CD4-positive, alpha-beta T cell treated with Interleukin-2 at 100 ng/mL for 4 hours (primary cell): ENCODE measurements around the gene ACSL6.

Experiments used
- DNase-seq: peaks from one replicate; pipeline ENCODE4 v3.0.0-alpha.2; 2020; ENCODE audit warnings: low spot score

The ACSL6 gene

DNA sequence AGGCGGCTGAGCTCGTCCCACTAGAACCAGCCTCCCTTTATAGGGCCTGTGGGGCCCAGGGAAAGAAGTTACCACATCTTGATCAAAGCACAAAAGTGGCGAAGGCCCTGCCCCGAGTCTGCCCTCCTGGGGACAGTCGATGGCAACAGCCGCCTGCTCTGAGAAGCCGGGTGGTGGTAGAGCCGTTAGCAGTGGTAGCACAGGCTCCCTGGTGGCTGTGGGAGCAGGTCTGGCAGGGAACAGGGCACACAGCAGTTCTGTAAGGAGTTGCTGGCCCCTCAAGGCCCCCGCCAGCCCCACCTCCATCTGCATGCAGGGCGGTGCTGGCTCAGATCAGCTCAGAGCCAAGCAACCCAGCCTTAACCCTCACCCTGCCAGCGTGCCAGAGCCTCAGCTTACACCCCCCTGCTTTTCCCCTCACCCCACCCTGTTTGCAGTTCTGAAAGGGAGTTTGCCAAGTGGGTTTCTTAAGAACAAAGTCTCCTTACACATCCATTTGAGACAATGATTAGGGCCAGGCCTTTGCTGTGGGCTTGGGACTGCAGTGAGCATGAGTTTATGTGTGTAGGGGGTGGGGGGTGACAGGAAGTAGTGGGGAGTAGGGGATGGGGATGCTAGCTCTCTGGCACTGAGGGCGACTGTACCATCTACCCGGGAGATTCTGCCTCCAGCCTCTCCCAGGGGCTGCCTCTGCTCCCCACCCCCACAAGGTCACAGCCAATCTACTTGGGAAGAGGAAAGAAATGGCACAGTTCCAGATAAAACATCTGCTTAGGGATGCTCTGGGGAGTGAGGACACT is 11.8 kb downstream of the ACSL6 start:
- no peak for DNase-seq

DNA sequence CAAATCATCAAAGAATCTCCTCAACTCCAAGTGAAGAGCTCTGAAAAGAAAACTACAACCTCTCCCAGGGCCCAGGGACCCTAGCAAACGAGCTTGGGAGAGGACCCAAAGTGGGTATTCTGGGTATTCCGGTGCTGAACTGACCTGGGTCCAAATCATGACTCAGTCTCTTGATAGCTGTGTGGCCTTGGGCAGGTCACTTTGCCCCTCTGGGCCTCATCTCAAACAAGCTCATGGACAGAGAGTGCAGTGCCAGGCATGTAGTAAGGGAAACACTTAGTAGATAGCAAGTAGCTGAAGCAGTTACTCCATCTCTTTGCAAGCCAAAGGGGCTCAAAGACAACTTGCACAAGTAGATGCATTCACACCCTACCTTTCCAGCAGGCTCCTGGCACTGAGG is 12.4 kb downstream of the ACSL6 start:
- no peak for DNase-seq

DNA sequence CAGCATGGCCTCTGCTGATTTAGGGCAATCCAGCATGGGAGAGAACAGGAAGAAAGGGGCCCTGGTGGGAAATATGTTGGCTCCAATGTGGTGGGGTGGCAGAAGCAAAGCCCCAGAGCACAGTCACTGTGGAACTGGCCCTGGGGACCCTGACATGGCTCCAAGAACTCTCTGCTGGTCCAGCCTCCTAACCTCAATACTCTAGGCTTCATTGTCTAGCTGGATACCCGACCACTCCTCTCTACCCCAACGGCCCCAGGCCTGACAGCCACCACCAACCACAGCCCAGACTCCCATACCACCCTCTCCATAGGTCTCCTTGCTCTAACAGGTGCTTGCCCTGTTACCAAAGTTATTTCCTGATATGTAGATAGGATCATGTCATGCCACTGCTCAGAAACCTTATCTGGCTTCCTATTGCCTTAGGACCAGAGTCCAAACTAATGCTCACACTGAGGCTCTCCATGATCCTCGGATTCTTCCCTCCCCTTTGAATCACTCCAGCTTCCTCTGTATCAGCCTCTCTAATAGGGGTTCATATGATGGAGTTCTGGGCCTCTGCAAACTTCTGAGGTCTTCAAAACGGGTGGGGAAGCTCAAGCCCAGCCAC is 12.9 kb downstream of the ACSL6 start:
- no peak for DNase-seq

DNA sequence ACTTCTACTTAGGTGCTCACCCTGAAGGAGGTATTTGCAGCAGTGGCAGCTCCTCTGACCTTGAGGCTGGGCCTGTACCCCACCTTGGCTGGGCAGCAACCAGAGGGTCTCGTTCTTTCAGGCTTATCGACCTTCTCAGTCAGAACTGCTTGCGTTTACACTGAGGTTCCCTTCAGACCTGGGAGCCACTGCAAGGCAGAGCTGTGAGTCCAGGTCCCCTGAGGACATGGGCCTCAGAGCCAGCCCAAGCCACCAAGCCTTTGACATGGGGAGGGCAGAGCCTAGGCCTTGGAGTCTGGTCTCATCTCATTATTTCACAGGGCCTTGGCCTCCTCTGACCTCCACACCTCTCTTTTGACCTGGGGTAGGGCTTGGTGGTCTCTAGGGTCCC is 13.7 kb downstream of the ACSL6 start:
- DNase-seq, result no peak

DNA sequence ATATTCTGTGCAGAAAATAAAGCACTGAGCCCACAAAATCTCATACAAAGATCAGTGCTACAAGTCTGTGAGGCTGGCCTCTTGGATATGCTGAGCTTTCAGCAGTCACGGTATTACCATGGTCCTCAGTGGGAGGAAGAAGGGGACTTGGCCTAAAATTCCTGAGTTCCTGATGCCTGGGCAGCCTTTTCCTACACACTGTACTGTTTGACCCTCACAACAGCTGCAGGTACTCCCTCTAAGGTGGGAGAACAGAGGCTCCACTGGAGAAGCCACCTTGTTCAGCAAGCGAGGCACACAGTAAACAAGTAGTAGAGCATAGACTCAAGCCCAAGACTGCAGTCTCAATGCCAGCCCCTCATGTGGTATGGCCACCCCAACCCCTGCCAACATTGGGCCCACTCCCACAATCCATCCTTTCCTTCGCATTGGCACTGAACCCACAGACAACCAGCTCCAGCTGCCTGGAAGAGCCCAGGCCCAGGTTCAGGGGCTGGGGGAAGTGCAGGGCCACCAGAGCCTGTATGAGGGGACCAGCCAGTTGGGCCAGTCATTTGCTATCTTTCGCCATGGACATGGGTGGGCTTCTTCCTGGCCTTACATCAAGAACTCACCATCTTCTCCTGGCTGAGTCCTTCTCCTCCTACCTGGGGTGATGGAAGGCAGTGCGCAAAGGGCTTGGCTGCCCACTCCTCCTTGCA is 14.3 kb downstream of the ACSL6 start:
- no peak for DNase-seq

DNA sequence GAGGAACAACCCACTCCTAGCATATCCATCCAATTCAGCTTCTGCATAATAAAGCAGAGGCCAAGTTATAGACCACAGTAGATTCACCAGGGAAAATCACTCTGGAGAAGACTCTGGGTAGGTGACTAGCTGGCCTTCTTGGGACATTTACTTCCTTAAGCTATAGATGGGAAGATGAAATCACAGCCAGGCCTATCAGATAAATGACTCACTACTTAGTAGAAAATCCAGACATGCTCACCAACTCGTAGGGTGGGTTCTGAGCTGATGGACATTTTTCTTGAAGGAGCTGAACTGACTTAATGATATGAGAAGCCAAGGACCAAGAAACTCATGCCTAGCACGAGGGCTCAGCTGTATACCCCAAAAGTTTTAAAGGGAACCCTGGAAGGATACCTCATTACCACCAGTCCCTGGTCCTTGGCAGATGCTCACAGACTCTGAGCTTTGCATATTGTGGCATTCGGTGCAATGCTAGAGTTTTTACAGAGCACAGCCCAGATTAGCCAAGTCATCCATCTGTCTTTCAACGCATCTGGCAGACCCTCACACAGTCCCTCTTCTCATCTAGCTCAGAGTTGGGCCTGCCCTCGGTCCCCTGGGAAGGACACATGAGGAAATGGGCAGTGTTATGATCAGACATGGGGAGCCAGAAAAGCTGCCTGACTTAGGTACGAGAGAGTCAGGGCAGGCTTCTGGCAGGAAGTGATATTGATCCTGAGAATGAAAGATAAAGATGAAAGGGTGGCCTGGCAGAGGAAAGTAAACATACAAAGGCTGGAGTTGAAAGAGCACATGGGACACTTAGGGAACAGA is 15.0 kb downstream of the ACSL6 start:
- no peak for DNase-seq

DNA sequence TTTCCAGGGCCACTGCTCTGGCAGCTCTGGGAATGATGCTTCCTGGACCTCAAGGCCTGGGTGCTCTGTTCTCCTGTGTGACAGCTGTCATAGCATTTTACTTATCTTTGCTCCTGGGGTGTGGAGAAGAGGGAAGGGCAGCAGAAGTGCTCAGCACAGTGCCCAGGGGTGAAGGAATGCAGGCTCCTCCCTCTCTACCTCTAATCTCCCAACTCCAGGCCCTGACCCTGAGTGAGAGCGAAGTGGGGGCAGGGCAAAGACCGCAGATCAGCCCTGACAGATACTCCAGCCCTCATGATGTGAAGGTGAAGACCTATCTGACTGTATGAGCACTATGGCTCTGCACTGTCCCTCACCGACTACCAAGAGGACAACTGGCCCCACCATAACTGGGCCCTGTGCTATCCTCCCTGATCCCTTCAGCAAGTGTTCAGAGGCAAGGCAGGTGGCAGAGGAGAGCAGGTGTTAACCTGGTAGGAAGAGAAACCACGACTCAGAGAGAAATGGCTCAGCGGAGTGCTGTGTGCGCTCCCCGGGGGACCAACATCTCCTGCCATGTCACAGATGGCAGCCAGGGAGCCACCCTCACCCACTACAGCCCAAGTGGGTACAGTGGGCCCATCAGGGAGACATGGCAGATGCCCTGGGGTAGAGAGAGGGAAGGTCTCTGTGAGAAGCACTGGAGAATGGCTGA is 16.8 kb downstream of the ACSL6 start:
- DNase-seq, result no peak

DNA sequence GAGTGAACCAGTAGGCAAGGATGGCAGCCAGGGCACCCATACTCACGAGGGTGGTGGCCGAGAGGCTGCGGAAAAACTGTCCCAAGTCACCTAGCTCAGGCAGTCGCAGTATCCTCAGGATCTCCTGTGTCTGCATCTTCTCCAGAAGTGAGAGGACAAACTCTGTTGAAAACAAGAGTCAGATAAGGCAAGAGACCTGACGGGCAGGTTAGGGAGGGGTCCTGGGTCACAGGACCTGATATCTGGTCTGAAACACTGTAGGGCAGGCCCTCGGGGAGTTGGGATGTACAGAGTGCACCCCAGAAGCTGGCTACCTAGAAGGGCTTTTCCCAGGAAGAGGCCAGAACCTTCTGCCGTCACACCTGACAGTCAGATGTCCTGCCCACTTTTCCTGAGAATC is 17.4 kb downstream of the ACSL6 start:
- no peak for DNase-seq

DNA sequence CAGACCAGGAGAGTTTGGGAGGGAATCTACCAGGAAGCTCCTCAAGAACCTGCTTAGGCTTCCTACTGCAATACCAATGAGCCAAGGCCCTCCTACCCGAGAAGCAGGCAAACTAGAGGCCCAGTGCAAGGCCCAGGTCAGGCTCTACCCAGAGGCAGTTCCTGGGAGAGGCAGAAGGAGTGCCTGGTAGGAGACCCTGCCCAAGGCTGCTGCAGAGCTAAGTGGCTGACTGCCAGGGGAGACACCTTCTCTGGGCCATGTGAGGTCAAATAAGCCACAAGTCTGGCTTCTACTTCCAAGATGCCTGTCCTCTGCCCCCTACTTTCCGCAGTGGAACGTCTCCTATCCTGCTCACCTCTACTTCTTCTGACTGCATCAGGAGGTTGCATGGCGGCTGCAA is 17.8 kb downstream of the ACSL6 start:
- no peak for DNase-seq

DNA sequence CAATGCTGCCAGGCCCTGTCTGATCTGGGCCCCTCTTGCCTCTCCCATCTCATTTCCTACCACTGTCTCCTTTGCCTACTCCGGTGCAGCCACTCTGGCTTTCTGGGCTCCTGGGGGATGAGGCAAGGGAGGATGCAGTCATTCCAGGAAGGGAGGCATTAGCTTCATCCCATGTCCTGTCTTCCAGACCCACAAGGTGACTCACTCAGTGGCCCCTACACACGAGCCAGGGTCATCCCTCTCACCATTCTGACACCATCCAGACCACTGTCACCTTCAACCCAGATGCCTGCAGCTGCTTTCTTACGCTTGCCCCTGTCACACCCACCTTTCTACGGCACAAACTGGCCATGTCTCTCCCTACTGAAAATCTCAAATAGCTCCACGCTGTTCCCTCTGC is 19.1 kb downstream of the ACSL6 start:
- DNase-seq, result no peak

DNA sequence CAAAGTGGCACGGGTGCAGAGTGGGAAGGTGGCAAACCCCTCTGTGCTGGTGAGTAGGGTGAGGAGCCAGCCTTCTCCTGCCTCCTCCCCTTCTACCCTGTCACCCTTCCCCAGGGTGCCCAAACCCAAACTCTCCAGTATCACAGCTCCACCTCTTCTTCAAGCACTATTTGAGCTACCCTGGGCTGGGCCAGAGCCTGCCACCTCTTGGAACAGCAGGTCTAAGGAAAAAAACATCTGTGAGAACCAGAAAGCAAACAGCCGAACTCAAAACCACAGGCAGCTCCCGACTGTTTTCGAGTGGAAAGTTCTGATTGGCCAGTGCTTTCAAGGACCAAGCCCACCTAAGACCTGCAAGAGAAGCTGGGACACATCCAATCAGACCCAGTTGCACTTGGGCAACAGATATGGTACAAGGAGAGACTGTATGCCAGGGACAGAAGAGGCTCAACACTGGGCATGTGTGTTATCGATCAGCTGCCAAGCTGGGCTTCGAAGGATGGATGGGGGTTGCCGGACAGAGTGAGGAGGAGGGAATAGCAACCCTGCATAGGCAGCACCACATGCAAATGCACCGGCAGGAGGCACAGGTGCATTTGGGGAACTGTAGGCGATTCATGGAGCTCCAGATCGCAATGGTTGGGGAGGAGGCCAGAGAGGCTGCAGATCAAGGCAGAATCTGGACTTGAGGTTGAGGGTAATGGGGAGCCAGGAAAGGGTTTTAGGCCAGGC is 19.7 kb downstream of the ACSL6 start:
- no peak for DNase-seq

DNA sequence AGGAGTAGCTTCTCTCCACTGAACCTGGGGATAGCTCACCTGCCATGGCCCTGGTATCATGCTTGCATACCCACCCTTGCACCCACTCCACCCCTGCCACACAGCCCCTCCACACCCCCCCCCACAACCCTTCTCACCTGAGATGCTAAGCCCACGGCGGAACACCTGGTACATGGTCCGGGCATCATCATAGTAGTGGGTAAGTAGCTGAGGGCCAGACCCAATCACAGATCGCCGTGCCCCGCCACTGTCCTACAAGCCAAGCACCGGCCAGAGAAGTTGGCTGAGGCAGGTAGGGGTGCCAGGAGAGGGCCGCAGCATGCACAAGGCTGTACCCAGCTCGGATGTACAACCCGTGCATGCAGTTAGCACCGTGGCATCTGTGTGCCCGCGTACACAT is 20.7 kb downstream of the ACSL6 start:
- DNase-seq, result no peak

DNA sequence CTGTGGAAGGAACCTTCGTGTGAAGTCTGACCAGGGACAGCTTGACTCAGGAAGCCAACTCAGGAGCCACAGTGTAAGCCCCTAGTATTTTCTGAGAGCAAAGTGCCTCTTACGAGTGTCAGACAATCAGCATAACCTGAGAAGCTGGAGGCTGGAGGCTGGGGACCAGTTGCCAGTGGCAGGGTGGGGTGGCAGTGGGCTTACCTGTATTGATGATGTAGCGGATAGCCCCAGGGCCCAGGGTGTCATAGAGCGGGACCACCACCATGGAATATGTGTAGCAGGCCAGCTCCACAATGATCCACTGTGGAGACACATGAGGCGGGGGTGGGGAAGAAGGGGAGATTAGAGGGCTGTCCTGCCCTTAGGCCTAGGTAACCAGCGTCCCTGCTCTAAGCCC is 22.9 kb downstream of the ACSL6 start:
- DNase-seq, result no peak

DNA sequence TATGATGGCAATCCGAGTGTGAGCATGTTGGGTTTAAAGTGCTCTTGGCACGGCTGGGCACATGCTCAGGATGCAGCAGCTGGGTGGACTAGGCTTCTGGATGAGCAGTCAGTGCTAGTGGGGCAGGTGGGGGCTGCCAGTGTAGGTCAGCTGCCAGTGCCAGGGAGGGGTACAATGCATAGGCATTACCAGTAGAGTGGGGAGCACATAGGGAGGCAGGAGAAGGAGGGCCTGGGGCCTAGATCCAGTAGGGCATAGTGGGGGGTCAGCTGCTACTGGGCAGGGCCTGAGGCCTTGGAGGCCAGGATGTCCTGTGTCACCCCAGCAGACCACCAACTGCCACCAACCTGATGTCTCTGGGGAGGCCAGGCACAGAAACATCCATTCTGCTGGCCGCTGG is 24.2 kb downstream of the ACSL6 start:
- no peak for DNase-seq

DNA sequence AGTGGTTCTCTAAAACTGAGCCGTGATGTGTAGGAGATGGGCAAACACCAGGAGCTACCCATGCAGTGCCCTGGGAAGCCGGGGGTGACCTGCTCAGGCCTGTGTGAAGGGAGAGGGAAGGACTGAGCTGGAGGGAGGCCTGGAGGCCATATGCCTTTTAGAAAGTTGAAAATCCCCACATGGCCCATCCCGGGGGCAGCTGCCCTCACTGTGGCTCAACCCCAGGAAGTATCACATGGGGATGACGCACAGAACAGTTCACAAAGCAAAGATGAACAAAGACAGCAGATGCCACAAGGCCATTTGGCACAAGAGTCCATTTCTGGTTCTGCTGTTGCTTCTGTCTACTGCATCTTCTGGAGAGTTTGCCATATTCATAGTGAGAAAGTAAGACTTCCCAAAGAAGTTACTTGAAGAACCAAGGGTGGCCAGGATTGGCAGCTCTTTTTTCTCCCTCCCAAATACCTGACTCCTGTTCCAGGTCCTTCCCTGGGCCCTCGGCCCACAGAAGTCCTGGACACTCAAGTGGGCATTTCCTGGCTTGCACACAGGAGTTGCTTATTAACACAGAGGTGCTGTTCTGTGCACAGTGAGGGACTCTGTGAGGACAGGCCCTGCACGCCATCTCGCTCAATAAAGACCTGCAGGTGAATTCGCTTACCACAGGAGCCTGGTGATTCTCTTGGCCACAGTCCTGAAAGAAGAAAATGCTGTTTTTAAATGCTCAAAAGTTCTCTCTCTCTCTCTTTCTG is 25.1 kb downstream of the ACSL6 start:
- DNase-seq, result no peak

DNA sequence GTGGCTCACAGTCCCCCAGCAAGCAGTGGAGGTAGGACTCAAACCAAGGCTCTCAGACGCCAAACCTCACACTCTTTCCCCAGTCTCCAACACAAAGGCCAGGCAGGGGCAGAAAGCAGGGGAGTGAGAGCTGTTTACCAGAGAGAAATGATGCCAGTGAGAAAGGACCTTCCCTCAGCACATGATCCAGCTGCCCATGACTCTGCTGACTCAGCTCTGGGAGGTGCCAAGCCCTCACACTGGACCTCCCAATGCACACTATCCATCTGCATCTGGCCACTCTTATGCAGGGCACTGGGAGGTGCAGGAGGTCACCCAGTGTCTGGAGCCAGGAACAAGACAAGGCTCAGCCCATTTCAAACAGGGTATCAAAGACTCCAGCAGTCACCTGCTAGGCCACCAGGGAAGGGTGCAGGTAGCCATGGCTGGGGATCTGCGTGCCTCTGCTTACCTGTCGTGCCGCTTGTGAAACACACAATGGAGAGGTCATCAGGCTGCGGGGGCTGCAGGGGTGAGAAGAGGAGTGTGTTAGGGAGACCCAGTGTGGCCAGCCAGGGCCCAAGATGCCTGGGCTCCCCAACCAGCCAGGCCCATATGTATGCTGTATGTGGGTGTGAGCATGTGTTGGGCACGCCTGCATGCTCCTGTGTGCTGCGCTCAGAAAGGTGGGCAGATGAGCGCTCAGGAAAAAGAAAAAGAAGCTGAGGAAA is 26.3 kb downstream of the ACSL6 start:
- DNase-seq, result no peak

DNA sequence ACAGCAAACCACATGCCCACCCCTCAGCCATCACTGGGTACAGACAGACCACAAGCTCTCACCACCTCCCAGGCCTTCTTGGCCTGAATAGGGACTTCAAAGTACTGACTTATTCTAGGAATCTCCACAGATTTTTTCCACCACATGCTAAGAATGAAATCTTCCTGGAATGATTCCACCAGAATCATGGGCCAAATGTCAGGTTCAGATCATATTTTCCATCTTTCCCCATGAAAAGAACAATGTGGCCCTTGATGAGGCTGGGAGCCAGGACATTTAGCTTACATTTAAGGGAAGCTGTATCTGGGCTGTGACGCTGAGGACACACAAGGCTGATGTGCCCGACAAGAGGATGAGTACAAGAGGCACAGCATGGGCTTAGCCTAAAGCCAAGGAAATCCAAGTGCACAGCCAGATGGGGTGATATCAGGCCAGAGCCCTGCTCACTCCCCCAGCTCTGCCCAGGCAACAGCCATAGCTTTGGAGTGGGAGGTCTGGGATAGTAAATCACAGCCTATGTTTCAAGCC is 28.1 kb downstream of the ACSL6 start:
- no peak for DNase-seq

DNA sequence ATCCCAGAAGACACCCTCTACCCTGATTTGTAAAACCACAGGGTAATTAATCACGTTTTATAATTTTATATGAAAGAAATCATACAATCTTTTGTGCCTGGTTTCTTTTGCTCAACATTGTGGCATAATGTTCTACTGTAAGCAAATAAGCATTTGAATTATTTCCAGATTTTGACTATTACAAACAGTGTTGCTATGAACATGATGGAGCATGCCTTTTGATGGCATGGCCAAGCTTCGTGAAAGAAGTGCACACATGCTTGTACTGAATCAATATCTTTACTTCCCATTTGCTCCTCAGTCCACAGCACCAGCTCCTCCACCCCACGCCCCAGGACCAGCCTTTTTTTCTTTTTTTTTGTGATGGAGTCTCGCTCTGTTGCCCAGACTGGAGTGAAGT is 29.9 kb downstream of the ACSL6 start:
- no peak for DNase-seq

DNA sequence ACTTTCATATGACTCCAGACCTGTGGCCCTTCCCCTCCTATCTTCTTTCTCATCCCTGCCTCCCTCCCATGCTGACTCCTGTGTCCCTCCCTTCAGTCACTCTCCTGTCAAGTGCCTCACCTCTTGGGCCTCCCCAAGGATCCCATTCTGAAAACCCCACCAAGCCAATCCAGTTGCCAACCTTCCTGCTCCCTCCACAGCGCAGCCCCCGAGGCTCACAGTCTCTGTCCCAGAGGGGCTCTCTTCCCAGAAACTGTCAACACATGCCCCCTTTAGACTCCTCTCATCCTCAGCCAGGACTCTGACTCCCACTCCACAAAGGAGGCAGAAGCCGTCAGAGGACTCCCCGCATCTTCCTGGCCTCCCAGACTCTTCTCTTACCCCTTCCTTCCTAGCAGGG is 30.8 kb downstream of the ACSL6 start:
- DNase-seq, result no peak

DNA sequence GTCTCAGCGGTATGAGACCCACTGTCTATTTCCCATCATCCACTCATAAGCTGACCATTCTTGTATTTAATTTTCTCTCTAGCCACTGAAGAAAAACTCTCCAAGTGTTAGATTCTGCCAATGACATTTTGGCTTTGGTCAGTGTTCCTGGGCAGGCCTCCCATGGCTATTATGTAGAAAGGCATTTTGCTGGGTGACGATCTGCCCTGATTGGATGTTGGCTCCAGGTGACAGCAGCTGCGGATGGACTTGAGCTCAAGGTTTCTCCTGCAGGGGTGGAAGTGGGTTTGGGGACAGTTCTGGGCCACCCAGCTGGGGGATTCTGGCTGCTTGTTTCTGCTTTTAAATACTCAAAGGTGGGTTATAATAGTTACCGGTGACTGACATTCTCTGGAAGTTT is 31.6 kb downstream of the ACSL6 start:
- no peak for DNase-seq
